ENCODE measurements around the gene CBLN1.
"Not testable (repeated sequence)": the region's sequence is repeated elsewhere in the genome, so short reads cannot be mapped to it uniquely, and the experiment has no call there.

CBLN1 gene

GRCh38 chr16:49277386-49277742, 4.3 kb downstream of the CBLN1 start:
- no peak for DNase-seq

GRCh38 chr16:49276646-49277385, 4.8 kb downstream of the CBLN1 start:
- no peak for DNase-seq

GRCh38 chr16:49275870-49276269, 5.8 kb downstream of the CBLN1 start:
- no peak for DNase-seq

- no peak for DNase-seq
Measured at GRCh38 chr16:49275050-49275730, 6.4 kb downstream of the CBLN1 start.

GRCh38 chr16:49274591-49274990, 7.0 kb downstream of the CBLN1 start:
- DNase-seq, result no peak

- DNase-seq, result no peak
Measured at GRCh38 chr16:49273771-49274170, 7.9 kb downstream of the CBLN1 start.

- no peak for DNase-seq
Measured at GRCh38 chr16:49271363-49271762, 10.3 kb downstream of the CBLN1 start.

GRCh38 chr16:49269201-49269600, 12.4 kb downstream of the CBLN1 start:
- DNase-seq, result no peak

GRCh38 chr16:49268667-49269066, 13.0 kb downstream of the CBLN1 start:
- DNase-seq, result no peak

GRCh38 chr16:49262501-49262900, 19.1 kb downstream of the CBLN1 start:
- DNase-seq, result no peak

GRCh38 chr16:49261930-49262329, 19.7 kb downstream of the CBLN1 start:
- DNase-seq, result no peak

GRCh38 chr16:49260956-49261530, 20.6 kb downstream of the CBLN1 start:
- no peak for DNase-seq

- no peak for DNase-seq
Measured at GRCh38 chr16:49260253-49260652, 21.4 kb downstream of the CBLN1 start.

- DNase-seq, result no peak
Measured at GRCh38 chr16:49259330-49259729, 22.3 kb downstream of the CBLN1 start.

GRCh38 chr16:49250689-49251088, 30.9 kb downstream of the CBLN1 start:
- DNase-seq, result no peak

GRCh38 chr16:49248227-49248626, 33.4 kb downstream of the CBLN1 start:
- no peak for DNase-seq

GRCh38 chr16:49236216-49236615, 45.4 kb downstream of the CBLN1 start:
- no peak for DNase-seq

- DNase-seq, result not testable (repeated sequence)
Measured at GRCh38 chr16:49228335-49228734, 53.3 kb downstream of the CBLN1 start.
